CD4-positive, alpha-beta T cell treated with Interferon alpha-2 for 1 hour (primary cell): ENCODE data around the gene STAT4.

ENCODE experiments used
- DNase-seq, 2 donors: peaks; one replicate each; pipeline ENCODE4 v3.0.0-alpha.2; 2020 to 2022

Gene STAT4

GRCh38 chr2:191078165-191078867, 72.5 kb downstream of the STAT4 start:
- DNase-seq: no peak

- peak in 1 of 2 donors; percentile 16 for DNase-seq
Observed at GRCh38 chr2:191070276-191070675, 80.5 kb downstream of the STAT4 start.

- DNase-seq: no peak
Observed at GRCh38 chr2:191069606-191070005, 81.2 kb downstream of the STAT4 start.

GRCh38 chr2:191066919-191067233, 83.9 kb downstream of the STAT4 start:
- DNase-seq: no peak

- DNase-seq: peak in 1 of 2 donors; percentile 52
Observed at GRCh38 chr2:191066197-191066918, 84.4 kb downstream of the STAT4 start.

GRCh38 chr2:191065785-191066184, 85.0 kb downstream of the STAT4 start:
- DNase-seq: no peak

GRCh38 chr2:191064590-191064989, 86.2 kb downstream of the STAT4 start:
- peak; percentile 52 to 75 for DNase-seq

- no peak for DNase-seq
Observed at GRCh38 chr2:191063584-191063983, 87.2 kb downstream of the STAT4 start.

GRCh38 chr2:191061381-191061980, 89.3 kb downstream of the STAT4 start:
- peak in 1 of 2 donors; percentile 59 for DNase-seq

- no peak for DNase-seq
Observed at GRCh38 chr2:191059308-191059707, 91.5 kb downstream of the STAT4 start.

- DNase-seq: peak in 1 of 2 donors; percentile 52
Observed at GRCh38 chr2:191056228-191056627, 94.6 kb downstream of the STAT4 start.

- no peak for DNase-seq
Observed at GRCh38 chr2:191053256-191053655, 97.5 kb downstream of the STAT4 start.

- peak in 1 of 2 donors; percentile 77 for DNase-seq
Observed at GRCh38 chr2:191051825-191052778, 98.7 kb downstream of the STAT4 start.

GRCh38 chr2:191051177-191051576, 99.6 kb downstream of the STAT4 start:
- no peak for DNase-seq

GRCh38 chr2:191050640-191050987, 100.2 kb downstream of the STAT4 start:
- no peak for DNase-seq

GRCh38 chr2:191049728-191050639, 100.8 kb downstream of the STAT4 start:
- DNase-seq: peak in 1 of 2 donors; percentile 39

- DNase-seq: no peak
Observed at GRCh38 chr2:191048073-191048472, 102.7 kb downstream of the STAT4 start.

- no peak for DNase-seq
Observed at GRCh38 chr2:191045141-191045540, 105.7 kb downstream of the STAT4 start.

- no peak for DNase-seq
Observed at GRCh38 chr2:191043438-191043837, 107.4 kb downstream of the STAT4 start.

- no peak for DNase-seq
Observed at GRCh38 chr2:191041418-191042161, 109.2 kb downstream of the STAT4 start.

GRCh38 chr2:191039616-191040015, 111.2 kb downstream of the STAT4 start:
- DNase-seq: no peak
